Muscle layer of duodenum (tissue), 2 donors: Measurements from ENCODE around the gene ACSF3.

Experiments
- H3K27ac ChIP-seq: one replicate; pipeline ENCODE4 v1.7.0; 2013; ENCODE audit warnings: mild to moderate bottlenecking, low read length
- H3K27me3 ChIP-seq: one replicate; pipeline ENCODE4 v1.7.0; 2013; ENCODE audit warnings: low read depth, mild to moderate bottlenecking, control low read depth, low read length
- H3K36me3 ChIP-seq, 2 donors: one replicate each; pipeline ENCODE4 v1.7.0; 2013; ENCODE audit warnings: low read length in 2 of 2, control low read depth in 1 of 2, mild to moderate bottlenecking in 1 of 2; ENCODE audit not compliant: insufficient read depth in 2 of 2, control insufficient read depth in 1 of 2
- H3K4me1 ChIP-seq, 2 donors: one replicate each; pipeline ENCODE4 v1.7.0; 2013; ENCODE audit warnings: low read length in 2 of 2, mild to moderate bottlenecking in 2 of 2, control low read depth in 1 of 2, moderate library complexity in 1 of 2; ENCODE audit not compliant: insufficient read depth in 2 of 2, control insufficient read depth in 1 of 2
- H3K4me3 ChIP-seq, 2 donors: one replicate each; pipeline ENCODE4 v1.7.0; 2013; ENCODE audit warnings: low read length in 2 of 2, low read depth in 1 of 2, mild to moderate bottlenecking in 1 of 2
- H3K9me3 ChIP-seq, 2 donors: one replicate each; pipeline ENCODE4 v1.7.0; 2013; ENCODE audit warnings: low read length in 2 of 2, control low read depth in 1 of 2, mild to moderate bottlenecking in 1 of 2; ENCODE audit not compliant: control insufficient read depth in 1 of 2
- donor health status: healthy.

ACSF3 gene

GRCh38 chr16:89101303-89102040, 7.8 kb downstream of the ACSF3 start:
- no peak overlapping the region for H3K4me3 ChIP-seq
- peaks cover 13 to 48% of the 10 kb centered on the region in 2 donors for H3K36me3 ChIP-seq
- H3K9me3 ChIP-seq: no peaks in the 10 kb centered on the region
- H3K27ac ChIP-seq: no peak overlapping the region
- H3K27me3 ChIP-seq: no peaks in the 10 kb centered on the region
- no peaks in the 10 kb centered on the region for H3K4me1 ChIP-seq

GRCh38 chr16:89102041-89102471, 8.4 kb downstream of the ACSF3 start:
- Histone ChIP-seq H3K4me1 (no peaks in the 10 kb centered on the region), H3K4me3 (no peak overlapping the region), H3K27ac (no peak overlapping the region), H3K9me3 (no peaks in the 10 kb centered on the region), H3K36me3 (peaks cover 19 to 54% of the 10 kb centered on the region in 2 donors), H3K27me3 (no peaks in the 10 kb centered on the region)

GRCh38 chr16:89102481-89103073, 8.9 kb downstream of the ACSF3 start:
- H3K27me3 ChIP-seq: no peaks in the 10 kb centered on the region
- no peak overlapping the region for H3K4me3 ChIP-seq
- no peak overlapping the region for H3K27ac ChIP-seq
- H3K9me3 ChIP-seq: no peaks in the 10 kb centered on the region
- H3K4me1 ChIP-seq: no peaks in the 10 kb centered on the region
- peaks cover 24 to 59% of the 10 kb centered on the region in 2 donors for H3K36me3 ChIP-seq

DNA sequence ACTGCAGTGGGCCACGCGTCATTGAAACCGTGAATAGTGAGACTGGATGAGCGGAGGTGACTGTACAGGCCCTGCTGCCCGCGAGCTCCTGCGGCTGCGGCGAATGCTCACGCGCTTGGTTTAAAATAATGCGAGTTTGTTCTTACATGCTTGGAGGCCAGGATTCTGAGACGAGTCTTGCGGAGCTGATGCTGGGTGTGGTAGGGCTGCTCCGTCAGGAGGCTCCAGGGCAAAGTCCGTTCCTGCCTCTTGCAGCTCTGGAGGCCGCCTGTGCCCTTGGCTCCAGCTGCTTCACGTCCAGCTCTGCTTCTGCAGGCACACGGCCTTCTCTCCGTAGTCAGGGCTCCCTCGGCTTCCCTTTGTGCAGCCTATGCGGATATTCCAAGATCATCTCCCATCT, 9.5 kb downstream of the ACSF3 start:
- Histone ChIP-seq H3K27ac (no peak overlapping the region), H3K36me3 (peaks cover 24 to 60% of the 10 kb centered on the region in 2 donors), H3K27me3 (no peaks in the 10 kb centered on the region), H3K9me3 (no peaks in the 10 kb centered on the region), H3K4me1 (no peaks in the 10 kb centered on the region), H3K4me3 (no peak overlapping the region)

- no peaks in the 10 kb centered on the region for H3K27me3 ChIP-seq
- H3K27ac ChIP-seq: no peak overlapping the region
- no peaks in the 10 kb centered on the region for H3K4me1 ChIP-seq
- H3K4me3 ChIP-seq: no peak overlapping the region
- H3K36me3 ChIP-seq: peaks cover 24 to 60% of the 10 kb centered on the region in 2 donors
- H3K9me3 ChIP-seq: no peaks in the 10 kb centered on the region
Measured at GRCh38 chr16:89103781-89104180, 10.1 kb downstream of the ACSF3 start.

GRCh38 chr16:89104303-89104702, 10.7 kb downstream of the ACSF3 start:
- no peak overlapping the region for H3K27ac ChIP-seq
- H3K27me3 ChIP-seq: no peaks in the 10 kb centered on the region
- no peaks in the 10 kb centered on the region for H3K4me1 ChIP-seq
- peaks cover 24 to 60% of the 10 kb centered on the region in 2 donors for H3K36me3 ChIP-seq
- H3K9me3 ChIP-seq: no peaks in the 10 kb centered on the region
- H3K4me3 ChIP-seq: no peak overlapping the region

GRCh38 chr16:89104930-89105571, 11.4 kb downstream of the ACSF3 start:
- H3K36me3 ChIP-seq: peaks cover 24 to 60% of the 10 kb centered on the region in 2 donors

DNA sequence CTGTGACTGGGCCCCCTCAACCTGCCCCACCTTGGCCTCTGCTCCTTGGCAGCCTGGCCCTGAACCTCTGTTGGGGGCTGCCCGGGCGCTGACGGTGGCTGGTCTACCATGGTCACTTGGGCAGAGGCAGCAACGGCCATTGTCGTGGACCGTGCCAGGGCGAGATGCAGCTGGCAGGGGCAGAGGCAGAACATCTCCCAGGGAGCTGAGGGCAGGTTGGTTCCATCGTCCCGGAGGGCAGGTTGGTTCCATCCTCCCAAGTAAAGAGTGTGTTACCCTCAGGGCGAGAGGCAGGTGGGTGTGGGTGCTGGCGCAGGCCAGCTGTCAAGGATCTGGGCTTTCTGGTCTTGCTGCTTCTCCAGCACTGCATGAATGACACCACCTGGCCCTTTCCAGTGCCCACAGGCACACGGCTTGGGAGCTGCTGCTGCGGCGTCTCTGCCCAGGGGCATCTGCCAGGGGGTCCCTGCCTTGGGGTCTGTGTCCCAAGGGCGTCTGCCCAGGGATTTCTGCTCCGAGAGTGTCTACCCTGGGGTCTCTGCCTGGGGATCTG, 12.0 kb downstream of the ACSF3 start:
- no peaks in the 10 kb centered on the region for H3K27me3 ChIP-seq
- H3K27ac ChIP-seq: no peak overlapping the region
- no peaks in the 10 kb centered on the region for H3K9me3 ChIP-seq
- H3K4me1 ChIP-seq: no peaks in the 10 kb centered on the region
- no peak overlapping the region for H3K4me3 ChIP-seq
- peaks cover 24 to 66% of the 10 kb centered on the region in 2 donors for H3K36me3 ChIP-seq

More at GRCh38 chr16:89104930-89105571, 11.4 kb downstream of the ACSF3 start:
- no peaks in the 10 kb centered on the region for H3K4me1 ChIP-seq
- H3K4me3 ChIP-seq: no peak overlapping the region
- no peaks in the 10 kb centered on the region for H3K27me3 ChIP-seq
- no peak overlapping the region for H3K27ac ChIP-seq
- no peaks in the 10 kb centered on the region for H3K9me3 ChIP-seq

DNA sequence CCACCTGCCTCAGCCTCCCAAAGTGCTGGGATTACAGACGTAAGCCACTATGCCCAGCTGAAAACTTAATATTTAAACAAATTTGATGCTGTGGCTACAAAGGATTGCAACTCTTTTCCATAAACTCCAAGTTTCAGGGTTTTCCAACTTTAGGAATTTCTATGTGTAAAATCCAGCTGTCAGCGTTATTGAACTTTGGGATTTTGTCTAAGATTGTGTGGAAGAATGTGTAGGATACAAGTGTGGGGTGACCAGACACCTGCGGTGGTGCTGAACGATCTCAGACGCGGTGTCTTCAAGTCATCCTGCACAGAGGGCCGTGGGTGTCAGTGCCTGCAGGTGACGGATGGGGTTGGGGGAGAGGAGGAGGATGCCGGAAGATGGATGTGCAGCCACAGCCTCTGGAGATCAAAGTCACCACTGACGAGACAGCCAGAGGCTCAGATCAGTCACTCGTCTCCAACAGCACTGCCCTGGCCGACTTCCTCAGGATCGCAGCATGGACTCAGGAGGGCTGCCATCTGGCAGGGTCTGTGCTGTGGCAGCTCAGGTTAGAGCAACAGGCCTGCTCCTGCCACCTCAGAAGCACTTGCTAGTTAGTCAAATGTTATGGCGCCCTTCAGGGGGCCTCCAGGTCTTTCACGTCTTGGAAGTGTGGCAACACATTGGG, 13.0 kb downstream of the ACSF3 start:
- Histone ChIP-seq H3K27ac (no peak overlapping the region), H3K9me3 (no peaks in the 10 kb centered on the region), H3K36me3 (peaks cover 33 to 66% of the 10 kb centered on the region in 2 donors), H3K4me3 (no peak overlapping the region), H3K4me1 (no peaks in the 10 kb centered on the region), H3K27me3 (no peaks in the 10 kb centered on the region)

DNA sequence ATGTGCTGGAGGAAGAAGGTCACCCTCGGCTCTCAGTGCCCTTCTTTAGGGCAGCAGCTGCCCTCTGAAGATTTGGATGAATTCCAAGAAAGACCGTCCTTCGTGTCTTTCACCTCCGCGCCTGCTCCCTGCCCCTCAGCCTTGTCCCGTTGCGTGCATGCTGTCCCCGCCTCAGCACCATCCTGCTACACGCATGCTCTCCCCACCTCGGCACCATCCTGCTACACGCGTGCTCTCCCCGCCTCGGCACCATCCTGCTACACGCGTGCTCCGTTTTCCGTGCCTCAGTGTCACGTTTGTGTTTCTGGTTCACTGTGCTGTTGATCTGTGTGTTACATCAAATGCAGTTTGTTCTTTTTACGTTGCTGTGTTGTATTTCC, 13.5 kb downstream of the ACSF3 start:
- H3K27ac ChIP-seq: no peak overlapping the region
- peaks cover 38 to 66% of the 10 kb centered on the region in 2 donors for H3K36me3 ChIP-seq
- H3K9me3 ChIP-seq: no peaks in the 10 kb centered on the region
- no peaks in the 10 kb centered on the region for H3K27me3 ChIP-seq
- no peak overlapping the region for H3K4me3 ChIP-seq
- H3K4me1 ChIP-seq: no peaks in the 10 kb centered on the region

- no peaks in the 10 kb centered on the region for H3K9me3 ChIP-seq
- no peaks in the 10 kb centered on the region for H3K4me1 ChIP-seq
- H3K4me3 ChIP-seq: no peak overlapping the region
- H3K36me3 ChIP-seq: peaks cover 40 to 66% of the 10 kb centered on the region in 2 donors
- no peaks in the 10 kb centered on the region for H3K27me3 ChIP-seq
- no peak overlapping the region for H3K27ac ChIP-seq
Measured at GRCh38 chr16:89108416-89108815, 14.8 kb downstream of the ACSF3 start.
